ENCODE data around the gene PPP2R3A.

- TF ChIP-seq POLR2AphosphoS5 (IDR thresholded peaks at IDR 0.05) (no peak), CTCF (IDR thresholded peaks at IDR 0.05) (no peak)
Measured at GRCh38 chr3:136134091-136134490, 168.6 kb downstream of the PPP2R3A start.
